NCI-H69 (cell line): Measurements from ENCODE around the gene TMEM204.

Experiments used
- DNase-seq: peaks from one replicate; lab custom pipeline; 2025; lab: John Stamatoyannopoulos, UW

The TMEM204 gene

GRCh38 chr16:1533443-1533951 is at the start of gene TMEM204:
Gene TMEM204, plus strand, starts transcription at chr16:1533666. Its CDS starts 610 bp downstream, at chr16:1534276.
- no peak for DNase-seq

- DNase-seq: no peak
Measured at GRCh38 chr16:1485847-1486496, 47.5 kb upstream of the TMEM204 start.

GRCh38 chr16:1486551-1487390 is 46.7 kb upstream of the TMEM204 start:
- no peak for DNase-seq

GRCh38 chr16:1487395-1488053 is 45.9 kb upstream of the TMEM204 start:
- no peak for DNase-seq

- DNase-seq: no peak
Measured at GRCh38 chr16:1488054-1488601, 45.3 kb upstream of the TMEM204 start.

GRCh38 chr16:1488619-1489018 is 44.8 kb upstream of the TMEM204 start, which contains the start of gene PTX4:
Gene PTX4, minus strand, starts transcription at chr16:1488944. Its CDS starts 35 bp downstream, at chr16:1488909.
- DNase-seq: no peak

- DNase-seq: no peak
Measured at GRCh38 chr16:1489077-1489476, 44.4 kb upstream of the TMEM204 start.

GRCh38 chr16:1491327-1491726 is 42.1 kb upstream of the TMEM204 start:
- DNase-seq: peak; percentile 43

- DNase-seq: no peak
Measured at GRCh38 chr16:1492082-1492922, 41.2 kb upstream of the TMEM204 start.

GRCh38 chr16:1492923-1493745 is 40.3 kb upstream of the TMEM204 start, which contains the start of gene TELO2:
Gene TELO2, plus strand, starts transcription at chr16:1493360. Its CDS starts 922 bp downstream, at chr16:1494282.
- DNase-seq: peak; percentile 91

GRCh38 chr16:1493746-1494094 is 39.7 kb upstream of the TMEM204 start:
- DNase-seq: peak; percentile 59

- peak; percentile 23 for DNase-seq
Measured at GRCh38 chr16:1494129-1494640, 39.3 kb upstream of the TMEM204 start.

GRCh38 chr16:1494711-1495110 is 38.8 kb upstream of the TMEM204 start:
- no peak for DNase-seq

GRCh38 chr16:1495211-1495888 is 38.1 kb upstream of the TMEM204 start:
- no peak for DNase-seq

- no peak for DNase-seq
Measured at GRCh38 chr16:1495889-1496262, 37.6 kb upstream of the TMEM204 start.

GRCh38 chr16:1496464-1496863 is 37.0 kb upstream of the TMEM204 start:
- no peak for DNase-seq

- no peak for DNase-seq
Measured at GRCh38 chr16:1497014-1497598, 36.4 kb upstream of the TMEM204 start.

GRCh38 chr16:1498899-1499676 is 34.4 kb upstream of the TMEM204 start:
- DNase-seq: no peak
